ENCODE measurements around the gene HK3.

GRCh38 chr5:176876506-176877431 lies 22.4 kb downstream of the HK3 start:
- TF ChIP-seq NFRKB (IDR thresholded peaks at IDR 0.05), result no peak
- no peak for TF ChIP-seq ELF4 (IDR thresholded peaks at IDR 0.05)
- no peak for TF ChIP-seq CTBP1 (IDR thresholded peaks at IDR 0.05; ENCODE audit: borderline replicate concordance)
- TF ChIP-seq SP1 (IDR thresholded peaks at IDR 0.05), result no peak
- no peak for TF ChIP-seq BHLHE40 (IDR thresholded peaks at IDR 0.05; ENCODE audit: borderline replicate concordance)
- no peak for TF ChIP-seq FOXA1 (IDR thresholded peaks at IDR 0.05)

All from HEK293T (cell line).